Osteoblast (primary cell): ENCODE results near the gene KCNC3. TPM values are rescaled to one million over a fixed set of nuclear protein-coding genes. Genes with fewer than 3 reads are reported as not detected.
A peak's percentile ranks its signal among the peaks of the same experiment; 100 is the strongest.

ENCODE experiments used
- DNase-seq: peaks from one replicate; pipeline ENCODE4 v3.0.0; 2011; ENCODE audit warnings: low spot score, mixed read lengths; ENCODE audit not compliant: insufficient read length; ENCODE audit errors: missing footprints
- H2AFZ ChIP-seq: 2 replicates; pipeline ENCODE4 v1.6.0; 2011; ENCODE audit warnings: mild to moderate bottlenecking, low read length
- H3K27ac ChIP-seq: 2 replicates; pipeline ENCODE4 v1.5.1; 2011; ENCODE audit warnings: mild to moderate bottlenecking, low read depth, low read length, moderate library complexity
- H3K27me3 ChIP-seq: 2 replicates; pipeline ENCODE4 v1.6.0; 2012; ENCODE audit warnings: mild to moderate bottlenecking, control low read depth, inconsistent platforms, low read length, moderate library complexity; ENCODE audit not compliant: insufficient read depth
- H3K36me3 ChIP-seq: 2 replicates; pipeline ENCODE4 v1.5.1; 2011; ENCODE audit warnings: mild to moderate bottlenecking, low read length, control low read depth, moderate library complexity; ENCODE audit not compliant: insufficient read depth
- H3K4me1 ChIP-seq: 2 replicates; pipeline ENCODE4 v1.5.1; 2011; ENCODE audit warnings: mild to moderate bottlenecking, low read length, control low read depth, moderate library complexity; ENCODE audit not compliant: insufficient read depth
- H3K4me2 ChIP-seq: 2 replicates; pipeline ENCODE4 v1.6.0; 2011; ENCODE audit warnings: mild to moderate bottlenecking, low read length; ENCODE audit not compliant: insufficient read depth
- H3K4me3 ChIP-seq: fragments of 200-600 bp; sonication (generic); 3 replicates; pipeline ENCODE4 v1.5.1; 2012; ENCODE audit warnings: mild to moderate bottlenecking, low read length, inconsistent platforms; ENCODE audit not compliant: insufficient read depth
- H3K79me2 ChIP-seq: 2 replicates; pipeline ENCODE4 v1.6.0; 2012; ENCODE audit warnings: mild to moderate bottlenecking, low read length, control low read depth, inconsistent platforms; ENCODE audit not compliant: insufficient read depth
- H3K9me3 ChIP-seq: 2 replicates; pipeline ENCODE4 v1.5.1; 2011; ENCODE audit warnings: low read depth, low read length, control low read depth
- H4K20me1 ChIP-seq: 2 replicates; pipeline ENCODE4 v1.6.0; 2012; ENCODE audit warnings: mild to moderate bottlenecking, low read length, control low read depth; ENCODE audit not compliant: insufficient read depth
- total RNA-seq: library from RNA; depleted of rRNA; stranded (reverse); fragments of >200 nt; gene quantifications from 2 replicates; pipeline ENCODE4 v1.2.3, GENCODE V29; 2012
- TF ChIP-seq, protein P1 (sequence below): IDR thresholded peaks from 2 replicates; pipeline ENCODE4 v1.5.1; 2011; ENCODE audit warnings: mild to moderate bottlenecking, low read depth, low read length, moderate library complexity; ENCODE audit errors: extremely low read depth

KCNC3 gene
- under 0.01 TPM in 1 of 2 replicates, not detected in the other for total RNA-seq

GRCh38 chr19:50329146-50329925 is at the start of gene KCNC3:
Gene KCNC3, minus strand, starts transcription at chr19:50329377. Its CDS starts 295 bp downstream, at chr19:50329082.
- peak; percentile 100 for DNase-seq
- H3K9me3 ChIP-seq: no peaks in the 10 kb centered on the region
- peaks cover 9% of the 10 kb centered on the region for H3K4me1 ChIP-seq
- no peaks in the 10 kb centered on the region for H3K79me2 ChIP-seq
- H3K36me3 ChIP-seq: no peaks in the 10 kb centered on the region
- peaks cover 60% of the 10 kb centered on the region for H3K27me3 ChIP-seq
- H4K20me1 ChIP-seq: no peaks in the 10 kb centered on the region
- TF ChIP-seq, protein P1, sequence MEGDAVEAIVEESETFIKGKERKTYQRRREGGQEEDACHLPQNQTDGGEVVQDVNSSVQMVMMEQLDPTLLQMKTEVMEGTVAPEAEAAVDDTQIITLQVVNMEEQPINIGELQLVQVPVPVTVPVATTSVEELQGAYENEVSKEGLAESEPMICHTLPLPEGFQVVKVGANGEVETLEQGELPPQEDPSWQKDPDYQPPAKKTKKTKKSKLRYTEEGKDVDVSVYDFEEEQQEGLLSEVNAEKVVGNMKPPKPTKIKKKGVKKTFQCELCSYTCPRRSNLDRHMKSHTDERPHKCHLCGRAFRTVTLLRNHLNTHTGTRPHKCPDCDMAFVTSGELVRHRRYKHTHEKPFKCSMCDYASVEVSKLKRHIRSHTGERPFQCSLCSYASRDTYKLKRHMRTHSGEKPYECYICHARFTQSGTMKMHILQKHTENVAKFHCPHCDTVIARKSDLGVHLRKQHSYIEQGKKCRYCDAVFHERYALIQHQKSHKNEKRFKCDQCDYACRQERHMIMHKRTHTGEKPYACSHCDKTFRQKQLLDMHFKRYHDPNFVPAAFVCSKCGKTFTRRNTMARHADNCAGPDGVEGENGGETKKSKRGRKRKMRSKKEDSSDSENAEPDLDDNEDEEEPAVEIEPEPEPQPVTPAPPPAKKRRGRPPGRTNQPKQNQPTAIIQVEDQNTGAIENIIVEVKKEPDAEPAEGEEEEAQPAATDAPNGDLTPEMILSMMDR: no peak
- H3K4me2 ChIP-seq: peak within 1 kb of the TSS; percentile 69
- H3K4me3 ChIP-seq: peak within 1 kb of the TSS; percentile 44
- H2AFZ ChIP-seq: peak within 1 kb of the TSS; percentile 56
- no peak within 1 kb of the TSS for H3K27ac ChIP-seq

GRCh38 chr19:50378863-50379236 is 49.7 kb upstream of the KCNC3 start:
- TF ChIP-seq, protein P1: no peak
- DNase-seq: no peak
- Histone ChIP-seq H3K27me3 (no peaks in the 10 kb centered on the region), H3K27ac (no peak overlapping the region), H3K4me3 (no peak overlapping the region), H3K4me2 (no peak overlapping the region), H3K4me1 (peaks cover 7% of the 10 kb centered on the region), H3K9me3 (no peaks in the 10 kb centered on the region), H3K36me3 (peaks cover 50% of the 10 kb centered on the region), H4K20me1 (peaks cover 18% of the 10 kb centered on the region), H2AFZ (no peak overlapping the region), H3K79me2 (peaks cover 5% of the 10 kb centered on the region)

- peaks cover 3% of the 10 kb centered on the region for H3K4me1 ChIP-seq
- DNase-seq: no peak
- no peak overlapping the region for H2AFZ ChIP-seq
- no peak overlapping the region for H3K4me2 ChIP-seq
- H3K27ac ChIP-seq: no peak overlapping the region
- no peaks in the 10 kb centered on the region for H3K27me3 ChIP-seq
- TF ChIP-seq, protein P1: no peak
- H4K20me1 ChIP-seq: peaks cover 18% of the 10 kb centered on the region
- H3K4me3 ChIP-seq: no peak overlapping the region
- peaks cover 50% of the 10 kb centered on the region for H3K36me3 ChIP-seq
- H3K79me2 ChIP-seq: peaks cover 5% of the 10 kb centered on the region
- no peaks in the 10 kb centered on the region for H3K9me3 ChIP-seq
Measured at GRCh38 chr19:50378169-50378862, 49.1 kb upstream of the KCNC3 start.

GRCh38 chr19:50377517-50377916 is 48.3 kb upstream of the KCNC3 start:
- H3K9me3 ChIP-seq: no peaks in the 10 kb centered on the region
- peaks cover 5% of the 10 kb centered on the region for H3K79me2 ChIP-seq
- peaks cover 3% of the 10 kb centered on the region for H3K4me1 ChIP-seq
- H3K27ac ChIP-seq: no peak overlapping the region
- H3K36me3 ChIP-seq: peaks cover 49% of the 10 kb centered on the region
- H3K27me3 ChIP-seq: no peaks in the 10 kb centered on the region
- H4K20me1 ChIP-seq: peaks cover 18% of the 10 kb centered on the region
- no peak overlapping the region for H3K4me3 ChIP-seq
- H2AFZ ChIP-seq: no peak overlapping the region
- TF ChIP-seq, protein P1: no peak
- DNase-seq: no peak
- H3K4me2 ChIP-seq: no peak overlapping the region
